Neural progenitor cell (in vitro differentiated cells): Measurements from ENCODE around the gene RFX7. TPM values are rescaled to one million over a fixed set of nuclear protein-coding genes. Genes with fewer than 3 reads are reported as not detected.

Experiments used
- DNase-seq: peaks from one replicate; pipeline ENCODE4 v3.0.0-alpha.2; 2016; ENCODE audit warnings: low spot score
- H2AFZ ChIP-seq: fragments of 200-600 bp; sonication (generic); replicated peaks from 2 replicates; pipeline ENCODE4 v1.6.1; 2016; ENCODE audit warnings: antibody characterized with exemption
- H3F3A ChIP-seq: fragments of 200-600 bp; sonication (generic); 2 replicates; pipeline ENCODE4 v1.6.1; 2016; ENCODE audit warnings: antibody characterized with exemption, low read depth
- H3K27ac ChIP-seq: fragments of 200-600 bp; sonication (generic); 2 replicates; pipeline ENCODE4 v1.5.1; 2016; ENCODE audit warnings: mild to moderate bottlenecking
- H3K27me3 ChIP-seq: fragments of 200-600 bp; sonication (generic); 2 replicates; pipeline ENCODE4 v1.6.1; 2016; ENCODE audit warnings: mild to moderate bottlenecking, moderate library complexity
- H3K36me3 ChIP-seq: fragments of 200-600 bp; sonication (generic); 2 replicates; pipeline ENCODE4 v1.5.1; 2016
- H3K4me1 ChIP-seq: fragments of 200-600 bp; sonication (generic); 2 replicates; pipeline ENCODE4 v1.6.1; 2016; ENCODE audit warnings: mixed run types
- H3K4me2 ChIP-seq: fragments of 200-600 bp; sonication (generic); 2 replicates; pipeline ENCODE4 v1.6.1; 2016
- H3K4me3 ChIP-seq: fragments of 200-600 bp; sonication (generic); 2 replicates; pipeline ENCODE4 v1.5.1; 2016
- H3K79me2 ChIP-seq: fragments of 200-600 bp; sonication (generic); 2 replicates; pipeline ENCODE4 v1.6.1; 2016; ENCODE audit warnings: low read depth
- H3K9ac ChIP-seq: fragments of 200-600 bp; sonication (generic); 2 replicates; pipeline ENCODE4 v1.6.1; 2016
- H3K9me3 ChIP-seq: fragments of 200-600 bp; sonication (generic); 2 replicates; pipeline ENCODE4 v1.5.1; 2016; ENCODE audit warnings: low read depth
- H4K20me1 ChIP-seq: fragments of 200-600 bp; sonication (generic); 2 replicates; pipeline ENCODE4 v1.6.1; 2016; ENCODE audit warnings: low read depth
- H3K27ac Mint-ChIP-seq: 3 replicates; pipeline ENCODE4 v1.8.0; 2021; ENCODE audit warnings: mixed read lengths
- H3K27me3 Mint-ChIP-seq: 2 replicates; pipeline ENCODE4 v1.8.0; 2022; ENCODE audit warnings: low read depth, mild to moderate bottlenecking, inconsistent platforms, moderate library complexity, mixed read lengths; ENCODE audit not compliant: insufficient read depth
- H3K36me3 Mint-ChIP-seq: 3 replicates; pipeline ENCODE4 v1.8.0; 2021; ENCODE audit warnings: mixed read lengths
- H3K4me1 Mint-ChIP-seq: 3 replicates; pipeline ENCODE4 v1.8.0; 2021; ENCODE audit warnings: mixed read lengths
- H3K4me3 Mint-ChIP-seq: 3 replicates; pipeline ENCODE4 v1.8.0; 2021; ENCODE audit warnings: mild to moderate bottlenecking, moderate library complexity, mixed read lengths
- H3K9me3 Mint-ChIP-seq: 3 replicates; pipeline ENCODE4 v1.8.0; 2020; ENCODE audit warnings: mixed read lengths
- EZH2 ChIP-seq: fragments of 200-600 bp; sonication (generic); IDR thresholded peaks from 2 replicates; pipeline ENCODE4 v1.6.1; 2017; ENCODE audit warnings: antibody characterized with exemption, mild to moderate bottlenecking, moderate library complexity
- EZH2phosphoT487 ChIP-seq: fragments of 200-600 bp; sonication (generic); IDR thresholded peaks from 2 replicates; pipeline ENCODE4 v1.6.1; 2017; ENCODE audit warnings: antibody characterized with exemption
- total RNA-seq: library from RNA; depleted of rRNA; stranded (reverse); fragments of >200 nt; gene quantifications from 2 replicates; pipeline ENCODE4 v1.2.3, GENCODE V29; 2015; ENCODE audit warnings: low replicate concordance
- TF ChIP-seq, protein P1 (sequence below): fragments of 200-600 bp; sonication (generic); IDR thresholded peaks from 2 replicates; pipeline ENCODE4 v1.5.1; 2017; ENCODE audit warnings: antibody characterized with exemption, mild to moderate bottlenecking

RFX7 gene
- total RNA-seq, 1 donor from 2014 or later, result 24.1 TPM

- Histone ChIP-seq H3K27me3 (no peaks in the 10 kb centered on the region), H3K9me3 (no peaks in the 10 kb centered on the region), H3K4me1 (peaks cover 5% of the 10 kb centered on the region), H3F3A (no peaks in the 10 kb centered on the region), H3K9ac (no peak overlapping the region), H3K4me3 (no peak overlapping the region), H2AFZ (no peak overlapping the region), H3K4me2 (no peak overlapping the region), H3K36me3 (no peaks in the 10 kb centered on the region), H4K20me1 (no peaks in the 10 kb centered on the region), H3K27ac (no peak overlapping the region), H3K79me2 (no peaks in the 10 kb centered on the region)
- H3K4me3 Mint-ChIP-seq, result no peak overlapping the region
- TF ChIP-seq EZH2phosphoT487 (no peak), EZH2 (no peak)
- TF ChIP-seq, protein P1, sequence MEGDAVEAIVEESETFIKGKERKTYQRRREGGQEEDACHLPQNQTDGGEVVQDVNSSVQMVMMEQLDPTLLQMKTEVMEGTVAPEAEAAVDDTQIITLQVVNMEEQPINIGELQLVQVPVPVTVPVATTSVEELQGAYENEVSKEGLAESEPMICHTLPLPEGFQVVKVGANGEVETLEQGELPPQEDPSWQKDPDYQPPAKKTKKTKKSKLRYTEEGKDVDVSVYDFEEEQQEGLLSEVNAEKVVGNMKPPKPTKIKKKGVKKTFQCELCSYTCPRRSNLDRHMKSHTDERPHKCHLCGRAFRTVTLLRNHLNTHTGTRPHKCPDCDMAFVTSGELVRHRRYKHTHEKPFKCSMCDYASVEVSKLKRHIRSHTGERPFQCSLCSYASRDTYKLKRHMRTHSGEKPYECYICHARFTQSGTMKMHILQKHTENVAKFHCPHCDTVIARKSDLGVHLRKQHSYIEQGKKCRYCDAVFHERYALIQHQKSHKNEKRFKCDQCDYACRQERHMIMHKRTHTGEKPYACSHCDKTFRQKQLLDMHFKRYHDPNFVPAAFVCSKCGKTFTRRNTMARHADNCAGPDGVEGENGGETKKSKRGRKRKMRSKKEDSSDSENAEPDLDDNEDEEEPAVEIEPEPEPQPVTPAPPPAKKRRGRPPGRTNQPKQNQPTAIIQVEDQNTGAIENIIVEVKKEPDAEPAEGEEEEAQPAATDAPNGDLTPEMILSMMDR, result no peak
- H3K36me3 Mint-ChIP-seq, result no peaks in the 10 kb centered on the region
- H3K27me3 Mint-ChIP-seq, result no peaks in the 10 kb centered on the region
- H3K9me3 Mint-ChIP-seq, result no peaks in the 10 kb centered on the region
- H3K27ac Mint-ChIP-seq, result no peak overlapping the region
- H3K4me1 Mint-ChIP-seq, result peaks cover 13% of the 10 kb centered on the region
- no peak for DNase-seq
Observed at GRCh38 chr15:56076640-56077039, 167.0 kb downstream of the RFX7 start.

GRCh38 chr15:56074481-56075265 lies 169.0 kb downstream of the RFX7 start:
- H3K36me3 Mint-ChIP-seq, result no peaks in the 10 kb centered on the region
- Histone ChIP-seq H4K20me1 (no peaks in the 10 kb centered on the region), H2AFZ (no peak overlapping the region), H3K4me1 (peaks cover 5% of the 10 kb centered on the region), H3K27me3 (no peaks in the 10 kb centered on the region), H3K9me3 (no peaks in the 10 kb centered on the region), H3K9ac (no peak overlapping the region), H3K4me2 (no peak overlapping the region), H3K36me3 (no peaks in the 10 kb centered on the region), H3K79me2 (no peaks in the 10 kb centered on the region), H3K4me3 (no peak overlapping the region), H3K27ac (no peak overlapping the region), H3F3A (no peaks in the 10 kb centered on the region)
- no peak overlapping the region for H3K27ac Mint-ChIP-seq
- peaks cover 13% of the 10 kb centered on the region for H3K4me1 Mint-ChIP-seq
- H3K27me3 Mint-ChIP-seq, result no peaks in the 10 kb centered on the region
- H3K4me3 Mint-ChIP-seq, result no peak overlapping the region
- TF ChIP-seq EZH2, result no peak
- no peak for TF ChIP-seq EZH2phosphoT487
- TF ChIP-seq, protein P1, result no peak
- peak; percentile 55 for DNase-seq
- peaks cover 2% of the 10 kb centered on the region for H3K9me3 Mint-ChIP-seq

DNA sequence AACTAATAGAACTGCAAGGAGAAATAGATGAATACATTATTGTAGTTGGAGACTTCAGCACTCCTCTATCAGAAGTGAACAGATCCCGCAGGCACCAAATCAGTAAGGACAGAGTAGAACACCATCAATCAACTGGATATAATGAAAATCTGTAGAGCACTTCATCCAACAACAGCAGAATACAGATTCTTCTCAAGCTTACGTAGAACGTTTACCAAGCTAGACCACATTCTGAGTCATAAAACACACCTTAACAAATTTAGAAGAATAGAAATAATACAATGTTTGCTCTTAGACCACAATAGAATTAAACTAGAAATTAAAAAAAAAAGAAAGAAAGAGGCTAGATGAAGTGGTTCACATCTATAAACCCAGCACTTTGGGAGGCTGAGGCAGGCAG lies 179.5 kb downstream of the RFX7 start:
- Histone ChIP-seq H3K4me1 (no peaks in the 10 kb centered on the region), H3F3A (no peaks in the 10 kb centered on the region), H3K27ac (no peak overlapping the region), H3K27me3 (no peaks in the 10 kb centered on the region), H3K4me3 (no peak overlapping the region), H4K20me1 (no peaks in the 10 kb centered on the region), H3K4me2 (no peak overlapping the region), H2AFZ (no peak overlapping the region), H3K9me3 (no peaks in the 10 kb centered on the region), H3K79me2 (no peaks in the 10 kb centered on the region), H3K9ac (no peak overlapping the region), H3K36me3 (no peaks in the 10 kb centered on the region)
- no peak for DNase-seq
- Mint-ChIP-seq H3K4me3 (no peak overlapping the region), H3K36me3 (no peaks in the 10 kb centered on the region), H3K27me3 (peaks cover 5% of the 10 kb centered on the region), H3K9me3 (peaks cover 10% of the 10 kb centered on the region), H3K4me1 (no peaks in the 10 kb centered on the region), H3K27ac (no peak overlapping the region)
- no peak for TF ChIP-seq EZH2
- no peak for TF ChIP-seq EZH2phosphoT487
- TF ChIP-seq, protein P1, result no peak
